ENCODE data around the gene SMIM23.

The SMIM23 gene

DNA sequence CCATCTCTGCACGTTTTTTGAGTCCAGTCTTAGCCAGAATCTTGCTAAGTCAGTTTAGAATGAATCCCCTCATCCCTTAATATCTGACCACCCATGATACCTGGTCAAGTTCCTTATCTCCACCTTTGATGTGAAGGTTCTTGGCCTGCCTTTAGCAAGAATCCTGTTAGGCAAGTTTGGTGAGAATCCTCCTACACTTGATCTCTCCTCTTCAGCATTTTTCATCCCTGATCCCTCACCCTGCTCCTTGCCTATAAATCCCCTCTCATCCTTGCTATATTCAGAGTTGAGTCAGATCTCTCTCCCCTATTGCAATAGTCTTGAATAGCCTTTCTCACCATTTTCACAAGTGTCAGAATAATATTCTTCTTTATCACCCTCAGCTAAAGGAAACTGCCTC is 31.0 kb downstream of the SMIM23 start:
- no peak for DNase-seq (ENCODE audit: low read depth in 3 of 3)

DNA sequence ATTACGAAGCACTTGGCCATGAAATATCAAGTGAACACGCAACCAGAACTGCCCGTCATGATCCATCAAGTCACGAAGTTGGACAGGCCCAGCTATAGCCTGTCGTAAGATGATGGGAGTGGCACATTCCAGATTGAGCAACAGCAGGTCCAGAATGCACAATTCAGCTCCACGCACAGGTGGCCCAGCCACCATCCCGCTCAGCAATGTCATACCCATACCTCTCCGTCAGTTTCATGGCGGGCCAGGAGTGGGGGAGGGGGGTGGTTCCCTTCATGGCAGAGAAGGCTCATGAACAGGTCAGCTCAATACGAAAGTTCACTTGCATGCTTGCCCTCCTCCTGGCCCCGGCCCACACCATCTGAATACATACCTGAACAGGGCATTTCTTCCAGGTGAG is 34.9 kb downstream of the SMIM23 start:
- DNase-seq (ENCODE audit: low read depth in 3 of 3) = no peak

DNA sequence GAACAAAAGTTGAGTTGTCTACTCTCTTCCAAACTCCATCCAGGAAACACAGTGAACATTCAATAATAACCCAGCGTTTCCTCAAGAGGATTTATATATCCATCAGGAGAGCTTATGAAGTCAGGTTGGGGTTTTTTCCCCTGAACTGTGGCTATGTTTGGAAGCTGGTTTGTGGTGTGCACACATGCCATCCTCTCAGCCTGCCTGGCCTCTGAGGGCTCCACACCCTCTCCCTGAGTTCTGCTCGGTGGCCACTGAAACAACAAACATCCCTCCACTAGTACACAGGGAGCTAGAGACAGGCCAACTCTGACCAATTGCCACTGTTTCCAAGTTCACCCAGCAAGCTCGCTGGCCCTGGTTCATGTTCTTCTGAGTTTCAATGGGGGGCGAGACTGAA is 35.7 kb downstream of the SMIM23 start:
- DNase-seq (ENCODE audit: low read depth in 3 of 3) = no peak

DNA sequence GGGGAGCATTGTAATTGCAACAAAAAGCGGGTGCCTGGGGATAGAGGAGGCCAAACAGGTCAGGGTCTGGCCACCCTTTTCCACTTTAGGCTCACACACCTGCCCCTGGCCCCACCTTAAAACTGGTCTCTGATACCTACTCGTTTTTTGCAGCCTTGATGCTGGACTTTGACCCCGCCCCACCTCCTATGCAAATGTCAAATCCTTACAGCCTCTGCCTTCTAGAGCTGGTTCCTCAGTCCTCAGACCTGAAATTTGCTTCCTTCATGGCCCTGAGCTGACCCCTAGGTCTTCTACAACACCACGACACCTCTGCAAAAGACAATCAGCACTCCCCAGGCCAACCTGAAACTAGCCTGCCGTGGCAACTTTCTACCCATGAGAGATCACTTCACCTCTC is 37.7 kb downstream of the SMIM23 start:
- no peak for DNase-seq (ENCODE audit: low read depth in 3 of 3)

DNA sequence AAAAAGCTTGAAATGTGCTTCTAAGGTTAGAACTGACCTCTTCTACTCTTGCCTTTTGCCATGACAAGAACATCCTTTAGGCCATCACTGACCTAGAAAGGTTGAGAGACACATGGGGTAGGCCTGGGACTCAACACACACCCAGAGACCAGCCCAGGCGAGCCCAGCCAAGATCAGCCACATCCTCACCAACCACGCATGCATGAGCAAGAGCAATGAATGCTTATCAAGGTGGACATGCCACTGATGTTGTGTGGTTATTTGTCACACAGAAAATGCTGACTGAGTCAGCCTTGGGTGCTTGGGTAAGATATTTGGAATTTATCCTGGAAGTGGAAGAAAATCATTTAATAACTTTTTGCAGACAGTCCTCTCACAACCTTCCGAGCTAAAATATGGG is 39.4 kb downstream of the SMIM23 start:
- no peak for DNase-seq (ENCODE audit: low read depth in 3 of 3)

DNA sequence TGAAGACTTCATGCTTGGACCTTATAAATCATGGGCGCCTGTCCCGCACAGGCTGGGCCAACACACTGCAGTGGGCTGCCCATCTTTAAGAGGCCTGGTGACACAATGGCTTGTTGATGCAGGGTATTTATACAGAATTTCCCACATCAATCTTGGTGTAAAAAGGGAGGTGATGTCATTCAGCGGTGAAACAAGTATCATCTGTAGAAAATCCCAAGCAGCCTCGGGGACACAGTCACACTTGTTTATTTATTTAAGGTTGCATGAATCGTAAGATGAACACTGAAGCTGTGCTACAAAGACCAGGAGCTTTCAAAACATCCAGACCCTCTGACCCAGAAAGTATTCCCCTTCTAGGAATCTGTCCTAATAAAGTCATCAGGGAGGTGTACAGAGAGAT is 40.5 kb downstream of the SMIM23 start:
- DNase-seq (ENCODE audit: low read depth in 3 of 3) = no peak

DNA sequence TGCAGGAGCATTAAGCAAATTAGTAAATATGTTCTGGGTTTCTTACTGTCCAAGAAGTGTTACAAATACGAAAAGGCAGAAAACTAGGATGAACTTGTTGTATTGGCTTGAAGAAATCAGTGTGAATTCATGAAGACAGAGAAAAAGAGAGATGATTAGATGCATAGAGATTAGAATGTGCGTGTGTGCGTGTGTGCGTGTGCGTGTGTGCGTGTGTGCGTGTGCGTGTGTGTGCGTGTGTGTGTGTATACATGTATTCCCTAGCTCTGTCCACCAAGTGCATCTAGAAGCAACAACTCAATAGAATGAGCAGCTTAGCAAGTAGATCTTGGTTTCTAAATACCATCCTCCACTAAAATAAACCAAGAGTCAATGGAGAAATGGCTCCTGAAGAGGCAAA is 41.5 kb downstream of the SMIM23 start:
- no peak for DNase-seq (ENCODE audit: low read depth in 3 of 3)

DNA sequence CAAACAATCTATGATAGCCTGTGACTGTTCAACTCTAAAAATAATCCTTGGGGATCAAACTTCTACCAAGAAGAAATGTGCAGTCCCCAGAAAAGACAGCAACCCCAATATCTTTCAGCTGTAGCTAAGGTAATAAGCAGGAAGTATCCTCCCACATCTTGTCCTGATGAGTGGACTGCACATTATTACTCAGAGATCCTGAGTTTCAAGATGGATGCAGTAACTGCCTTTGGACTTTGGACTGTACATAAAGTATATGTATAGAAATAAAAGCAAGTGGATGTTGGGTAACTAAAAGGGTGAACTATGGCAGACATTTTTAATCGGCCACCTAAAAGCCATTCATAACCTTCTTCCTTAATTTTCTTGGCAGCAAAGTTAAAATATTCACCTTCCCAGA is 45.1 kb downstream of the SMIM23 start:
- DNase-seq (ENCODE audit: low read depth in 3 of 3) = no peak

DNA sequence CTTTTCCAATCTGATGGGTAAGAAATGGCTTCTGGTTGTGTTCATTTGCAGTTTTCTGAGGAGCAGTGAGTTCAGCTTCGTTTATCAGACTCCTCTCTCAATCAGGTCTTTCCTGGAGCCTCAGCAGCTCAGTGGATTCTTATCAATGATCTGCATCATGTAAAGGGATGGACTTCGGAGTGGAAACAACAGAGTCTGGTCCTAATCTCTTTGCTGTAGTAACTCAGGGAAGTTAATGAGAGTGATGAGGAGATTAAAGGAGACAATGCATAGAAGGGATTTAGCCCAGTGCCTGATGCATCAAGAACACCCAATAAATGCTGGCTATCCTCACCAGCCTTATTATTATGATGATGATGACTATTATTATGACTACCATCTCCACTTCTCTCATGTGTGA is 47.2 kb downstream of the SMIM23 start:
- DNase-seq (ENCODE audit: low read depth in 3 of 3) = no peak

DNA sequence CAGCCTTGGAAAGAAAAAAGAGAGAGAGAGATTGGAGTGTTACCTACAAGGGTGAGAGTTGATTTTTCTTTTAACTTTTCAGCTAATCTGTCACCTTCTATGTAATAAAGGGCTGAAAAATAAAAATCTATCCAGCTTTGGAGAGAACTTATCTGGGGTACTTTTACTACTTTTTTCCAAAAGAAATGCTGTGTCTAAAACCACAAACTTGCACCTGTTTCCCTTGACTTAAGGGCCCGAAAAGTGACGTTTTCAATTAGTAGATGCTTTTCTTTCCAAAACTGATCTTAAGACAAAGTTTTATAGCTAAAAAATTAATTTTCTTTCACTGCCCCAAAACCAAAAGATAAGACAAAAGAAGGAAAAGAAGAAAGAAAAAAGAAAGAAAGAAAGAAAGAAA is 48.8 kb downstream of the SMIM23 start:
- no peak for DNase-seq (ENCODE audit: low read depth in 3 of 3)

DNA sequence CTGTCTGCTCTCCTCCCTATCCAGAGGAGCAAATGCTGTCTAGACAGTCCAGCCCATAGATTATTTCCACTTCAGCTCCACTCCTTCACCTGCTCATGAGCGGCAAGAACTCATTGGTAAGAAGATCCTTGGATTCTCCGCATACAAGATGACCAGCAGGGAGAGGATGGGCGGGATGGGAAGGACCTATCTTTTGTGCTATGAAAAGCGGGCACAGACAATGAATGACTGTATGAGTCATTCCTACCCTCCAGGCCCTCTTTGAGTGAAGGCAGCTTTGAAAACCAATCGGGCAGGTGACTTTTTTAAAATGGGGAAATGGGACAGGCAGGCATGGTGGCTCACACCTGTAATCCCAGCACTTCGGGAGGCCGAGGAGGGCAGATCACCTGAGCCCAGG is 49.4 kb downstream of the SMIM23 start:
- no peak for DNase-seq (ENCODE audit: low read depth in 3 of 3)

DNA sequence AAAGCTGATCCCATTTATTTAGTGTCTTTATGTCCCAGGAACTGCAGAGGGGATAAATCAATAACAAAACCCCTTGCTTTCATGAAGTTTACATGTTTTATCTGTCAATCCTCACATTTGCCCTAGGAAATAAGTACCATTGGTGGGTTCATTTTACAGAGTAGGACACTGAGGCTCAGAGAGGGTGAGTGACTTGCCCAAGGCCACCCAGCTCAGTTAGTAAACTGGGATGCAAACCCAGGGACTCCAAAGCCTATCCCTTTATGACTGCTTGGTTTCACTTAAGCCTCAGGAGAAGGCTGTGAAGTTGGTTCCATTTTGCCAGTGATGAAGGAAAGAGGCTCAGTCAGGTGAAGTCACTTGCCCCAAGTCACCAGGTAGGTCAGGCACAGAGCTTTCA is 51.9 kb downstream of the SMIM23 start:
- no peak for DNase-seq (ENCODE audit: low read depth in 3 of 3)

DNA sequence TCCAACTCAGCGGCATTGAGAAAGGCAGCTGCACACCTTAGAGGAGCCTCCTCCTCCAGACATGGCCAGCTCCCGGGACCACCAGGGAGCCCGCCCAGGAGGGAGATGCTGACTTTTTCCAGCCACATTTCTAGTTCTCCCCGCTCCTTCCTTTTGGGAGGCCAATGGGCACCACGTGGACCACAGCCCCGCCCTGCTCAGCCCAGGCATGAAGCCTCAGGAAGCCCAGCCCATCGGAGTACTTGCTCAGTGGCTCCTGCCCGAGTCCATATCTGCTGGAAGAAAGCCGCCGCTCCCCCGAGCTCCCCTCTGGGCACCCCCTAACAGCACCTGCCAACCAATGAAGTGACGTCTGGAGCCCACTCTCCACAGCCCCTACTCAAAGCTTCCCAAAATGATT is 52.4 kb downstream of the SMIM23 start:
- no peak for DNase-seq (ENCODE audit: low read depth in 3 of 3)

DNA sequence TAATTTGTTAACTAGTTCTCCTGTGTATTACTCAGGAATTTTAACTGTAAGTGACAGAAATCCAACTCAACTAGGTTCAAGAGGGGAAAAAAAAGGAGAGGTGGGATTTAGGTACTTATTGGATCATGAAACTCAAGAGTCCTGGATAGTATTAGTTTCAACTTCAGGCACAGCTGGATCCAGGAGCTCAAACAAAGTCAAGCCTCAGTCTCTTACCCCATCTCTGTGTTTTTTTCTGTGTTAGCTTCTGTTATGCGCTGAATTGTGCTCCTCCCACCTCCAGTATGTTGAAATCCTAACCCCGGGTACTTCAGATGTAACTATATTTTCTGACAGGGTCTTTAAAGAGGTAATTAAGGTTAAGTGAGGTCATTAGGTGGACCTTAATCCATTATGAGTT is 53.5 kb downstream of the SMIM23 start:
- DNase-seq (ENCODE audit: low read depth in 3 of 3) = no peak

DNA sequence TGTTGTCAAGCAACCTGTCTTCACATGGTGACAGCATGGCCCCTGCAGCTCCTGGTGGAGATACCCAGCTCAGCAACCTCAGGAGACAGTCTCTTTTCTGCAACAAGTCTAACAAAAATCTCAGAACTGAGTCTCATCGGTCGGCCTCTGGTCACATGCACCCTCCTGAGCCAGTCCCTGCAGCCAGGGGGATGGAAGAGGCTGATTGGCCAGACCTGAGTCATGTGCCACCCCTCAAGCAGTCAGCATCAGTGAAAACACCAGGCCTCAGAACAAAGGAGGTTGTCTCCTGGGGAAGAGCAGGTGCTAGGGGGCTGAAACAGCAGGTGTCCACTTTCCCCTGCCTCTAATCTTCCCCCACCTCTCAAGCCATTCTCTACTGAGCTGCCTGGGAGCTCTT is 54.4 kb downstream of the SMIM23 start:
- no peak for DNase-seq (ENCODE audit: low read depth in 3 of 3)

All from stimulated activated CD4-positive, alpha-beta T cell treated with anti-CD3 and anti-CD28 coated beads, TNF-alpha, amount 100 ng/mL, for 24 hours (primary cell).